Motor neuron (in vitro differentiated cells): Measurements from ENCODE around the gene COG6. TPM values are rescaled to one million over a fixed set of nuclear protein-coding genes. Genes with fewer than 3 reads are reported as not detected.
A peak's percentile ranks its signal among the peaks of the same experiment; 100 is the strongest.

Experiments used
- ATAC-seq, 8 experiments: fragments of 200-7000 bp; cut with Tn5 transposase; replicated peaks in 6 of 8; 2 replicates each; pipeline ENCODE4 v1.8.0; 2021; ENCODE audit warnings: mild to moderate bottlenecking in 8 of 8, moderate library complexity in 8 of 8
- H3K27ac ChIP-seq, 2 donors: fragments of 250-450 bp; sonication (Bioruptor Pico); 2 replicates each; pipeline ENCODE4 v1.9.0; 2021; ENCODE audit warnings: antibody characterized with exemption in 2 of 2, mild to moderate bottlenecking in 2 of 2, moderate library complexity in 1 of 2
- H3K4me1 ChIP-seq, 2 donors: fragments of 250-450 bp; sonication (Bioruptor Pico); replicated peaks in 1 of 2; 2 replicates each; pipeline ENCODE4 v1.6.1; 2021; ENCODE audit warnings: antibody characterized with exemption in 2 of 2, mild to moderate bottlenecking in 2 of 2, moderate library complexity in 1 of 2
- H3K4me3 ChIP-seq, 5 donors: fragments of 250-450 bp; sonication (Bioruptor Pico); 2 replicates each; pipeline ENCODE4 v1.9.0; 2021; ENCODE audit warnings: antibody characterized with exemption in 5 of 5, mild to moderate bottlenecking in 5 of 5, moderate library complexity in 4 of 5
- WGBS, 10 experiments: fragments of 450-650 bp; shearing (Covaris generic); methylation state at CpG; one replicate each; pipeline ENCODE4 v1.0.0; 2022; 5-methylcytosine and 5-hydroxymethylcytosine counted together
- in situ Hi-C, 9 experiments: fragments of 400-800 bp; cut with MboI; loops; one replicate each; pipeline ENCODE4 v1.15.0; 2021; ENCODE audit warnings: low sequenced_read_pairs in 9 of 9, low pct_unique_long_range_greater_than_20kb in 2 of 9; ENCODE audit not compliant: unreplicated experiment in 9 of 9
- total RNA-seq, 8 experiments: library from RNA; unstranded; fragments of 300-600 nt; gene quantifications; 2 replicates each; pipeline versions ENCODE4 v1.2.3 to v1.2.4, GENCODE V29; 2022

COG6 gene
- total RNA-seq, result 10 to 100 TPM; 15.1 to 47.0 (median 26.1) TPM

GRCh38 chr13:39655569-39656324, at the start of gene COG6:
Gene COG6 (plus strand): TSS chr13:39655662. CDS start chr13:39655727, 65 bp downstream.
- Histone ChIP-seq H3K27ac (peak within 1 kb of the TSS; percentile 79 to 93), H3K4me3 (peak within 1 kb of the TSS; percentile 66 to 96 (median 68)), H3K4me1 (peaks cover 3 to 4% of the 10 kb centered on the region in 2 donors)
- in situ Hi-C loops, result no loop called here
- ATAC-seq, result peak; percentile 92 to 98 (median 96)
- WGBS, 10 experiments, result 0 to 20% (median 3%) methylated on average over 1 to 13 of the region's 59 CpGs; no CpG with 5 or more reads in 2 of the 10 experiments

DNA sequence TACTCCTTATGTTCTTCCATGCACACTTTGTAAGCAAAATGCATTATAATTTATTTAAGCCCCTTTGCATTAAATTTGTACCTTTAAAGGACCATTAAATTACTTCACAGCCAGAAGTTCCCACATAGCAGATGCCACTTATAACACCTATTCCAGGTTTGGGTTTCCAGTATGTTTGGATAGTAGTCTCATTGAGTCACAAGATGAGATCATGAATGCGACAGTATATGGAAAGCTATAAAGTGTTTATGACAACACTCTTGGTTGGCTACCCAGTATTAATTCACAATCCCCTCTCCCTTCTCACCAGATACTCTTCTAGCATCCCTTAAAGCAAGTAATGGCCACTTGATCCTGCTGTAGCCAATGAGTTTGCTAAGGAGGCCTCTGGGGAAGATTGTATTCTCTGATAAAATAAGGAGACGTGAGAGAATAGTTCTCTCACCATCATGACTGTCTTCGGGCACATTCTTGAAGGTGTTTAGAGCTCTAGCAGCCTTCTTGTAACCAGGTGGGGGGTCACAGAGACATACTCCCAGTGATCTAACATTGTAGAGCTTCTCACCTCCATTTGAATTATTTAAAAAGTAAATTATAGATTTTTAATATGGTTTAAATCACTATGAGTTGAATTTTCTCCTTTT, 49.7 kb upstream of the COG6 start:
- in situ Hi-C loops, result loop anchor here in 8 of 9 experiments (10.0 to 25.0 kb wide), 6 partner anchors 193 to 568 kb away; partner anchors contain the start of genes NHLRC3 (in 2 of the 8) and PROSER1 (in 2 of the 8)
- peaks cover 4 to 10% of the 10 kb centered on the region in 2 donors for H3K4me1 ChIP-seq
- WGBS, 10 experiments, result 91 to 100% (median 98%) methylated on average over 1 to 3 of the region's 3 CpGs; no CpG with 5 or more reads in 2 of the 10 experiments

DNA sequence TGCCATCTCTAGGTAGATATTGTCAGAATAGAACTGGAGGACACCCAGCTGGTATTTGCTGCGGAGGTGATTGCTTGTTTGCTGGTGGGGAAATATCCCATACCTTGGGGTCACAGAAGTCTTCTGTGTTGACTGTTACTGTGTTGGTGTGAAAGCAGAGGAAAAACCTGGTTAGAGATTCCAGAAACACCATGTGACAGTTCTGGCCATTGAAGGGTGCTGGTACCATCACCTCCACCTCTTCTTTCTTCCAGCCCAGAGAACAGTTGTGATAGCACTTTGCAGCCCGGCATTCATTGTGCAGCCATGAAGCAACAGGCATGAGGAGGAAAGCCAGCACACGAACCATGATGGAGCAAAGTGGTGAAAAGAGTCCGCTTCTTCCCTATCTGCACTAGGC, 47.6 kb upstream of the COG6 start:
- in situ Hi-C loops, result loop anchor here in 8 of 9 experiments (10.0 to 25.0 kb wide), 6 partner anchors 196 to 571 kb away; partner anchors contain the start of genes NHLRC3 (in 2 of the 8) and PROSER1 (in 2 of the 8)
- Histone ChIP-seq H3K4me1 (peaks cover 0 to 6% of the 10 kb centered on the region in 2 donors), H3K4me3 (no peak overlapping the region), H3K27ac (no peak overlapping the region)
- 63 to 100% (median 90%) methylated on average over 1 to 4 of the region's 4 CpGs; no CpG with 5 or more reads in 5 of the 10 experiments for WGBS, 10 experiments
- no peak for ATAC-seq

More for the DNA sequence above, 49.7 kb upstream of the COG6 start:
- ATAC-seq, result no peak
- Histone ChIP-seq H3K27ac (no peak overlapping the region), H3K4me3 (no peak overlapping the region)

- Histone ChIP-seq H3K4me1 (peaks cover 0 to 6% of the 10 kb centered on the region in 2 donors), H3K27ac (no peak overlapping the region), H3K4me3 (no peak overlapping the region)
- ATAC-seq, result peak in 6 of 8 experiments; percentile 27 to 53 (median 44)
- in situ Hi-C loops, result loop anchor here in 8 of 9 experiments (10.0 to 25.0 kb wide), 8 partner anchors 200 to 575 kb away; partner anchors contain the start of genes NHLRC3 (in 2 of the 8) and PROSER1 (in 2 of the 8)
- 25 to 70% (median 56%) methylated on average over 2 to 5 of the region's 5 CpGs for WGBS, 10 experiments
Observed at GRCh38 chr13:39612023-39612637, 43.3 kb upstream of the COG6 start.

- ATAC-seq, result peak; percentile 63 to 91 (median 77)
- no peaks in the 10 kb centered on the region for H3K4me1 ChIP-seq
- in situ Hi-C loops, result loop anchor here in 8 of 9 experiments (10.0 to 25.0 kb wide), 8 partner anchors 204 to 579 kb away; partner anchors contain the start of genes NHLRC3 (in 2 of the 8) and PROSER1 (in 2 of the 8)
- 0 to 100% (median 29%) methylated on average over 2 to 10 of the region's 10 CpGs for WGBS, 10 experiments
- H3K4me3 ChIP-seq, result no peak overlapping the region
- H3K27ac ChIP-seq, result no peak overlapping the region
Observed at GRCh38 chr13:39616087-39616694, 39.3 kb upstream of the COG6 start.

DNA sequence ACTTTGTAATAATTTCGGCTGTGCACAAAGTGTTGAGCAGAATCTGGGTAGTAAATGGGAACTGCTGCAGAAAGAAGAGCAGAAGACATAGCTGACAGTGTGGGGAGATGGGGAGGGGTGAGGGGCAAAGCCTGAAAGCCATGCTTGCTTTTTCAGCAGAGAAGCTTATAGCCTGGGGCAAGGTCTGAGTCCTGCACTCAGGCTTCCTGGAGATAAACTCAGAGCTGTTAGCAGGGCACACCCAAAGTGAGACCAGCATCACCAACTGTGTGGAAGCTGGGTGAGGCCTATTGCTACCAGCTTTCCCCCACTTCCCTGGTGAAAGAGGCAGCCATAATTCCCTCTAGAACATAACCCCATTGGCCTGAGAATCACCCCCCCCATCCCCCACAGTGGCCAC, 36.9 kb upstream of the COG6 start:
- WGBS, 10 experiments, result 60 to 100% (median 75%) methylated on average over 1 of the region's 1 CpG; no CpG with 5 or more reads in 7 of the 10 experiments
- peak in 3 of 8 experiments; percentile 90 to 95 (median 91) for ATAC-seq
- in situ Hi-C loops, result loop anchor here in 8 of 9 experiments (10.0 to 25.0 kb wide), 8 partner anchors 206 to 581 kb away; partner anchors contain the start of genes NHLRC3 (in 2 of the 8) and PROSER1 (in 2 of the 8)
- H3K27ac ChIP-seq, result no peak overlapping the region
- H3K4me3 ChIP-seq, result no peak overlapping the region
- no peaks in the 10 kb centered on the region for H3K4me1 ChIP-seq

- Histone ChIP-seq H3K27ac (no peak overlapping the region), H3K4me1 (no peaks in the 10 kb centered on the region), H3K4me3 (no peak overlapping the region)
- no peak for ATAC-seq
- 24 to 100% (median 62%) methylated on average over 1 of the region's 1 CpG; no CpG with 5 or more reads in 2 of the 10 experiments for WGBS, 10 experiments
- in situ Hi-C loops, result loop anchor here (10.0 to 25.0 kb wide), 6 partner anchors 211 to 586 kb away; partner anchors contain the start of genes NHLRC3 (in 2 of the 9) and PROSER1 (in 2 of the 9)
Observed at GRCh38 chr13:39623466-39623865, 32.0 kb upstream of the COG6 start.

- H3K4me3 ChIP-seq, result no peak overlapping the region
- no peak overlapping the region for H3K27ac ChIP-seq
- in situ Hi-C loops, result no loop called here
- H3K4me1 ChIP-seq, result peaks cover 7 to 8% of the 10 kb centered on the region in 2 donors
- WGBS, 10 experiments, result 0 to 100% (median 77%) methylated on average over 1 of the region's 1 CpG
- ATAC-seq, result no peak
Observed at GRCh38 chr13:39631307-39631706, 24.2 kb upstream of the COG6 start.

- in situ Hi-C loops, result no loop called here
- peaks cover 7 to 8% of the 10 kb centered on the region in 2 donors for H3K4me1 ChIP-seq
- ATAC-seq, result no peak
- no peak overlapping the region for H3K27ac ChIP-seq
- H3K4me3 ChIP-seq, result no peak overlapping the region
Observed at GRCh38 chr13:39632994-39633393, 22.5 kb upstream of the COG6 start.

DNA sequence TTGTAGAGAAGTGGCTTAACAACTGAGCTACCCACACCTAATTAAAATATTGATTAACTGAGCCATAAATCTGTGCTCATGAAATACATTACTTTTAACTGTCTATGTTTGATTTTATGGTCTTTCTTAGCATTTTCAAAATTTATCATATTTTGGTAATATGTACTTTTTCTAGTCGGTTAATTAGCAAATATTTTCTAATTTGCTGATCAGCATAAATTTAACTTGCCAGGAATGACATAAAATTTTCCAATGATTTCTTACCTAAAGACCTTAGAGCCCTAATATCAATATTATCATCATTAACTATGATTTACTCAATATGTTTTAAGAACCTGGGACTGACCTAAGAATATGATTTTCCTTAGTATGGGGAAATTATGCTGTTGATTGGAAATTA, 19.9 kb upstream of the COG6 start:
- Histone ChIP-seq H3K27ac (no peak overlapping the region), H3K4me1 (peaks cover 7 to 8% of the 10 kb centered on the region in 2 donors), H3K4me3 (no peak overlapping the region)
- ATAC-seq, result no peak
- in situ Hi-C loops, result no loop called here
- WGBS, 10 experiments, result 0 to 100% (median 71%) methylated on average over 1 of the region's 1 CpG; no CpG with 5 or more reads in 1 of the 10 experiments

- H3K27ac ChIP-seq, result no peak overlapping the region
- WGBS, 10 experiments, result 43 to 100% (median 85%) methylated on average over 1 to 3 of the region's 3 CpGs
- H3K4me1 ChIP-seq, result peaks cover 7 to 8% of the 10 kb centered on the region in 2 donors
- in situ Hi-C loops, result no loop called here
- no peak for ATAC-seq
- no peak overlapping the region for H3K4me3 ChIP-seq
Observed at GRCh38 chr13:39637890-39638289, 17.6 kb upstream of the COG6 start.

GRCh38 chr13:39641645-39642044, 13.8 kb upstream of the COG6 start:
- in situ Hi-C loops, result no loop called here
- no peak for ATAC-seq
- no peaks in the 10 kb centered on the region for H3K4me1 ChIP-seq
- H3K27ac ChIP-seq, result no peak overlapping the region
- H3K4me3 ChIP-seq, result no peak overlapping the region
- WGBS, 10 experiments, result 17 to 91% (median 76%) methylated on average over 1 of the region's 1 CpG; no CpG with 5 or more reads in 4 of the 10 experiments
